HepG2 (cell line): Measurements from ENCODE around the gene RSAD1. TPM values are rescaled to one million over a fixed set of nuclear protein-coding genes. Genes with fewer than 3 reads are reported as not detected.

ENCODE experiments used
- AHR ChIP-seq: IDR thresholded peaks from 2 replicates; pipeline ENCODE4 v1.6.1; 2018; ENCODE audit warnings: missing genetic modification reagents, missing compliant biosample characterization
- CEBPG ChIP-seq: IDR thresholded peaks from 2 replicates; pipeline ENCODE4 v1.6.1; 2016
- HMG20A ChIP-seq: IDR thresholded peaks from 2 replicates; pipeline ENCODE4 v1.6.1; 2016; ENCODE audit warnings: borderline replicate concordance
- KAT2B ChIP-seq: fragments of 150-350 bp; IDR thresholded peaks from 2 replicates; pipeline ENCODE4 v1.6.1; 2014; ENCODE audit warnings: low read depth, low read length, borderline replicate concordance
- KLF9 ChIP-seq: IDR thresholded peaks from 2 replicates; pipeline ENCODE4 v1.6.1; 2016; ENCODE audit warnings: low read depth
- NAIF1 ChIP-seq: sonication (generic); formaldehyde crosslinking; IDR thresholded peaks from 2 replicates; pipeline ENCODE4 v1.5.0; 2020; ENCODE audit warnings: mild to moderate bottlenecking, missing genetic modification reagents, borderline replicate concordance
- THAP11 ChIP-seq: IDR thresholded peaks from 2 replicates; pipeline ENCODE4 v1.6.1; 2016; ENCODE audit warnings: missing biosample characterization, missing genetic modification reagents
- ZNF12 ChIP-seq: sonication (generic); formaldehyde crosslinking; IDR thresholded peaks from 2 replicates; pipeline ENCODE4 v1.5.0; 2020; ENCODE audit warnings: missing genetic modification reagents
- polyA plus RNA-seq, 8 experiments: library from polyadenylated mRNA; depleted of rRNA in 3 of 8; stranded (reverse) in 7 of 8; unstranded in 1 of 8; fragments of >200 nt; fragmentation: Illumina TruSeq in 4 of 8; extraction: Trizol in 4 of 8; gene quantifications; 2 replicates each; pipeline versions ENCODE4 v1.2.1 to v1.2.3, GENCODE V29; 2011 to 2016; ENCODE audit warnings: low read depth in 4 of 8, missing spikeins in 1 of 8, mixed read lengths in 1 of 8; ENCODE audit not compliant: insufficient read depth in 1 of 8
- total RNA-seq, 5 experiments: library from RNA; depleted of rRNA; stranded (reverse); fragments of >200 nt; fragmentation: Illumina TruSeq; extraction: Trizol; gene quantifications; 2 replicates each; pipeline ENCODE4 v1.2.3, GENCODE V29; 2016; ENCODE audit warnings: low read depth in 1 of 5
- TF ChIP-seq, protein P1 (sequence below): sonication (generic); formaldehyde crosslinking; IDR thresholded peaks from 2 replicates; pipeline ENCODE4 v1.5.1; 2020; ENCODE audit warnings: missing genetic modification reagents, mild to moderate bottlenecking, borderline replicate concordance
- TF ChIP-seq, protein P2 (sequence below): sonication (generic); formaldehyde crosslinking; IDR thresholded peaks from 2 replicates; pipeline ENCODE4 v1.4.0; 2020; ENCODE audit warnings: missing genetic modification reagents
- TF ChIP-seq, protein P3 (sequence below): sonication (generic); formaldehyde crosslinking; IDR thresholded peaks from 2 replicates; pipeline ENCODE4 v1.8.0; 2022; ENCODE audit warnings: mild to moderate bottlenecking, missing genetic modification reagents, moderate library complexity

Gene RSAD1
- total and polyA plus RNA-seq, 2 of the 13 experiments (the other 11 are each of a cell fraction or from before 2014, with no cell fraction given): 22.7 to 27.7 TPM

DNA sequence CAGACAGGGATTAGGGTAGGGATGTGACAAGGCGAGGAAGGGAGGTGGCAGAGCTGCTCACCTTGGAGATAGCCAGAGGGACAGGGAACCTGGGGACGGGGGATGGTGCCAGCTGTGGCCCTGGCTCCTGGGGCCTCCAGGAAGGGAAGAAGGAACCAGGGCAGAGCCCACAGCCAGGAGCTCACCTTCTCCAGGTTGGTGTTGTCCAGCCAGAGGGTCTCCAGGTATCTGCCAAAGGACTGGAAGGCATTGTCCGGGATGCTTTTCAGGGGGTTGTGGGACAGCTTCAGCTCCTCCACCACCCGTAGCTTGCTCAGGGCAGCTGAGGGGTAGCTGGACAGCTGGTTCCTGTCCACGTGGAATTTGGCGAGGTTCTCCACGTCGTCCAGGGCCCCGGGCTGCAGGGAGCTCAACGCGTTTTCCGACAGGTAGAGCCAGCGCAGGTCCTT is 10.8 kb upstream of the RSAD1 start (continued):
- TF ChIP-seq, protein P1, sequence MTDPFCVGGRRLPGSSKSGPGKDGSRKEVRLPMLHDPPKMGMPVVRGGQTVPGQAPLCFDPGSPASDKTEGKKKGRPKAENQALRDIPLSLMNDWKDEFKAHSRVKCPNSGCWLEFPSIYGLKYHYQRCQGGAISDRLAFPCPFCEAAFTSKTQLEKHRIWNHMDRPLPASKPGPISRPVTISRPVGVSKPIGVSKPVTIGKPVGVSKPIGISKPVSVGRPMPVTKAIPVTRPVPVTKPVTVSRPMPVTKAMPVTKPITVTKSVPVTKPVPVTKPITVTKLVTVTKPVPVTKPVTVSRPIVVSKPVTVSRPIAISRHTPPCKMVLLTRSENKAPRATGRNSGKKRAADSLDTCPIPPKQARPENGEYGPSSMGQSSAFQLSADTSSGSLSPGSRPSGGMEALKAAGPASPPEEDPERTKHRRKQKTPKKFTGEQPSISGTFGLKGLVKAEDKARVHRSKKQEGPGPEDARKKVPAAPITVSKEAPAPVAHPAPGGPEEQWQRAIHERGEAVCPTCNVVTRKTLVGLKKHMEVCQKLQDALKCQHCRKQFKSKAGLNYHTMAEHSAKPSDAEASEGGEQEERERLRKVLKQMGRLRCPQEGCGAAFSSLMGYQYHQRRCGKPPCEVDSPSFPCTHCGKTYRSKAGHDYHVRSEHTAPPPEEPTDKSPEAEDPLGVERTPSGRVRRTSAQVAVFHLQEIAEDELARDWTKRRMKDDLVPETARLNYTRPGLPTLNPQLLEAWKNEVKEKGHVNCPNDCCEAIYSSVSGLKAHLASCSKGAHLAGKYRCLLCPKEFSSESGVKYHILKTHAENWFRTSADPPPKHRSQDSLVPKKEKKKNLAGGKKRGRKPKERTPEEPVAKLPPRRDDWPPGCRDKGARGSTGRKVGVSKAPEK: no peak
- TF ChIP-seq NAIF1 (CRISPR knock-in tag): no peak
- TF ChIP-seq KAT2B: no peak
- TF ChIP-seq HMG20A (CRISPR knock-in tag): no peak
- no peak for TF ChIP-seq THAP11 (CRISPR knock-in tag)
- TF ChIP-seq CEBPG (CRISPR knock-in tag): no peak
- no peak for TF ChIP-seq ZNF12 (CRISPR knock-in tag)
- TF ChIP-seq, protein P2, sequence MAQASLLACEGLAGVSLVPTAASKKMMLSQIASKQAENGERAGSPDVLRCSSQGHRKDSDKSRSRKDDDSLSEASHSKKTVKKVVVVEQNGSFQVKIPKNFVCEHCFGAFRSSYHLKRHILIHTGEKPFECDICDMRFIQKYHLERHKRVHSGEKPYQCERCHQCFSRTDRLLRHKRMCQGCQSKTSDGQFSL (CRISPR knock-in tag): no peak
- no peak for TF ChIP-seq KLF9 (CRISPR knock-in tag)
- TF ChIP-seq AHR (CRISPR knock-in tag): no peak
- TF ChIP-seq, protein P3, sequence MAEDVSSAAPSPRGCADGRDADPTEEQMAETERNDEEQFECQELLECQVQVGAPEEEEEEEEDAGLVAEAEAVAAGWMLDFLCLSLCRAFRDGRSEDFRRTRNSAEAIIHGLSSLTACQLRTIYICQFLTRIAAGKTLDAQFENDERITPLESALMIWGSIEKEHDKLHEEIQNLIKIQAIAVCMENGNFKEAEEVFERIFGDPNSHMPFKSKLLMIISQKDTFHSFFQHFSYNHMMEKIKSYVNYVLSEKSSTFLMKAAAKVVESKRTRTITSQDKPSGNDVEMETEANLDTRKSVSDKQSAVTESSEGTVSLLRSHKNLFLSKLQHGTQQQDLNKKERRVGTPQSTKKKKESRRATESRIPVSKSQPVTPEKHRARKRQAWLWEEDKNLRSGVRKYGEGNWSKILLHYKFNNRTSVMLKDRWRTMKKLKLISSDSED (CRISPR knock-in tag): no peak
